ENCODE data around the gene NR1H3.
"Not testable (repeated sequence)": the region's sequence is repeated elsewhere in the genome, so short reads cannot be mapped to it uniquely, and the experiment has no call there.

NR1H3 gene

DNA sequence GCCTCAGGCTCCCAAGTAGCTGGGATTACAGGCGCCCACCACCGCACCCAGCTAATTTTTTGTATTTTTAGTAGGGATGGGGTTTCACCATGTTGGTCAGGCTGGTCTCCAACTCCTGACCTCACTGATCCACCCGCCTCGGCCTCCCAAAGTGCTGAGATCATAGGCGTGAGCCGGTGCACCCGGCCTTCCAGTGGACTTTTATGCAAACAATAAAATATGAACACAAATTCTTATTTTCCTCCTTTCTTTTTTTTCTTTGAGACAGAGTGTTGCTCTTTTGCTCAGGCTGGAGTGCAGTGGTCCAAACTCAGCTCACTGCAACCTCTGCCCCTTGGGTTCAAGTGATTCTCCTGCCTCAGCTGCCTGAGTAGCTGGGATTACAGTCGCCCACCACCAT lies 58.7 kb downstream of the NR1H3 start:
- not testable (repeated sequence) for H3K4me1 ChIP-seq (ENCODE audit: control insufficient read depth, low read depth, low read length); H3K9ac ChIP-seq (ENCODE audit: low read length); H3K4me3 ChIP-seq (ENCODE audit: low read length); H3K27ac ChIP-seq (ENCODE audit: low read length); H3K9me3 ChIP-seq (ENCODE audit: control insufficient read depth, low read depth, low read length); H3K27me3 ChIP-seq (ENCODE audit: control insufficient read depth, insufficient read depth, low read length)
- H3K36me3 ChIP-seq (ENCODE audit: control insufficient read depth, low read depth, low read length) = peaks cover 30% of the 10 kb centered on the region

DNA sequence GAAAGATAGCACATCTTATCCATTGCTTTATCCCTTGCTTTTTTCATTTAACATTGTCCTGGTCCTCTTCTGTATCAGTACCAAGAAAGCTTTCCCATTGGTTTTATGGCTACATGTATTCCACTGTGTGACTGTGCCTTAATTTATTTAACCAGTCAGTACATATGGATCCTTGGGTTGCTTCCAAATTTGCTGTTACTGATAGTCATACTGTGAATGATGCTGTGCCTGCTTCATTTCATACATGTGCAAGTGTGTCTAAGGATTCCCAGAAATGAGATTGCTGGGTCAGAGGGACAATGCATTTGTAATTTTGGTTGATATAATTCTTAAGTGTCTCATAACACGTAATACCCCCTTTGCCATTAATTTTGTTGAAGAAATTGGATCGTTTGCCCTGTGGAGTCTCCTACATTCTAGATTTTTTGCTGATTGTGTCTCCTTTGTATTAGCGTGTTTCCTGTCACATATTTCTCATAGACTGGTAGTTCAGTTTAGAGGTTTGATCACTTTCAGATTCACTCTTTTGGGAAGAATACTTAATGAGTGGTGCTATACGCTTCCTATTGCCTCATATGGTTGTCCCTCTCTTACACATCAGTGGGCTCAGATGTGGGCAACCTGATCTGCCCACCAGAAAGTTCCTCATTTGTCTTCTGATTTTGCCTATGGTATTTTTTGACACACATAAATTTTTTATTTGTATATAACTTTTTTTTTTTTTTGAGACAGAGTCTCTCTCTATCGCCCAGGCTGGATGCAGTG lies 59.5 kb downstream of the NR1H3 start:
- H3K27me3 ChIP-seq (ENCODE audit: control insufficient read depth, insufficient read depth, low read length) = no peaks in the 10 kb centered on the region
- H3K36me3 ChIP-seq (ENCODE audit: control insufficient read depth, low read depth, low read length) = peaks cover 31% of the 10 kb centered on the region
- no peak overlapping the region for H3K4me3 ChIP-seq (ENCODE audit: low read length)
- H3K27ac ChIP-seq (ENCODE audit: low read length) = no peak overlapping the region
- H3K9me3 ChIP-seq (ENCODE audit: control insufficient read depth, low read depth, low read length) = no peaks in the 10 kb centered on the region
- H3K4me1 ChIP-seq (ENCODE audit: control insufficient read depth, low read depth, low read length) = no peaks in the 10 kb centered on the region
- no peak overlapping the region for H3K9ac ChIP-seq (ENCODE audit: low read length)

DNA sequence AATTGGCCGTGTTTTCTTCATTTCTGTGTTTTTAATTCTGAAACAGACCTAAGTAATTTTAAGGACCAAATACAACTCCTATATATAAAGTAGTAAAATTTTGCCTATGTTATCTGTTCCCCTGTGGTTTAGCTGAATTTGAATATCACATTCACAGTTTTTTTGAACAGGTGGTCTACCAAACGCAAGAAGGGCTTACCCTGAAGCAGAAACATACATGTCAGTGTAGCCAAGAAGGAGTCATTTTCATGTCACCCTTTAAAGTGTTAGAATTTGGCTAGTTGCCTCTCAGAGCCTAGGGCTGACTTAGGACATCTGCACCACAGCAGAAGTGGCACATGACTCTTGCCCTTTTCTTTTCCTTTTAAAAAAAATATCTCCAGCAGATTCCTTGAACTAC lies 60.4 kb downstream of the NR1H3 start:
- Histone ChIP-seq H3K27me3 (ENCODE audit: control insufficient read depth, insufficient read depth, low read length) (no peaks in the 10 kb centered on the region), H3K4me1 (ENCODE audit: control insufficient read depth, low read depth, low read length) (no peaks in the 10 kb centered on the region), H3K36me3 (ENCODE audit: control insufficient read depth, low read depth, low read length) (peaks cover 28% of the 10 kb centered on the region), H3K4me3 (ENCODE audit: low read length) (no peak overlapping the region), H3K9me3 (ENCODE audit: control insufficient read depth, low read depth, low read length) (no peaks in the 10 kb centered on the region), H3K9ac (ENCODE audit: low read length) (no peak overlapping the region), H3K27ac (ENCODE audit: low read length) (no peak overlapping the region)
